Measurements from ENCODE around the gene RAD51. TPM values are rescaled to one million over a fixed set of nuclear protein-coding genes. Genes with fewer than 3 reads are reported as not detected.

The RAD51 gene
- total RNA-seq, 1 donor from 2014 or later = 48.1 TPM

DNA sequence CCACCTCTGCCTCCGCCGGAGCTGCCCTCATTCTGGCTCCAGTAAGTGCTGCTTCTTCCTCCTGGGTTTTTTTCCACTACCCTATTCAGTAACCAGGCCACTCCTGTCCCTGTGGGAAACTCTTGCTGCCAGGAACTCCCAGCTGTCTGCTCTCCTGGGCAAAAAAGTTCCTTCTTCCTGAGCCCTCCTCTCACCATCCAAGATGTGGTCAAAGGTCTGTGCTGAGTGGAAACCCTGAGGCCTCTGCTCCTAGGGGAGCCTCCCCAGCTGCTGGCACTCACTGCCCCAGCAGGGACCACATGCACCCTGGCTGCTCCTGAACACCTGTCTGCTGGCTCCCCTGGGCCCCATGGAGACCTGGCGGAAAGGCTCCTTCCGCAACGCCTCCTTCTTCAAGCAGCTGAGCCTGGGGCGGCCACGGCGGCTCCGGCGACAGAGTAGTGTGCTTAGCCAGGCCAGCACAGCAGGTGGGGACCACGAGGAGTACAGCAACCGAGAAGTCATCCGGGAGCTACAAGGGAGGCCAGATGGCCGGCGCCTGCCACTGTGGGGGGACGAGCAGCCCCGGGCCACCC, 75.3 kb downstream of the RAD51 start:
- Histone ChIP-seq H3K27ac (no peak overlapping the region), H3K27me3 (peaks cover 3% of the 10 kb centered on the region), H2AFZ (replicated peaks) (no peak overlapping the region), H3K4me2 (no peak overlapping the region), H3K9ac (no peak overlapping the region), H3K9me3 (ENCODE audit: low read depth) (no peaks in the 10 kb centered on the region), H3K36me3 (no peaks in the 10 kb centered on the region), H3F3A (ENCODE audit: low read depth) (peaks cover 12% of the 10 kb centered on the region), H3K4me1 (peaks cover 16% of the 10 kb centered on the region), H3K4me3 (no peak overlapping the region), H3K79me2 (ENCODE audit: low read depth) (no peaks in the 10 kb centered on the region), H4K20me1 (ENCODE audit: low read depth) (no peaks in the 10 kb centered on the region)
- Mint-ChIP-seq H3K4me1 (peaks cover 28% of the 10 kb centered on the region), H3K27me3 (ENCODE audit: insufficient read depth, low read depth) (peaks cover 7% of the 10 kb centered on the region), H3K4me3 (no peak overlapping the region), H3K9me3 (no peaks in the 10 kb centered on the region), H3K27ac (no peak overlapping the region), H3K36me3 (peaks cover 9% of the 10 kb centered on the region)
- TF ChIP-seq, protein P1, sequence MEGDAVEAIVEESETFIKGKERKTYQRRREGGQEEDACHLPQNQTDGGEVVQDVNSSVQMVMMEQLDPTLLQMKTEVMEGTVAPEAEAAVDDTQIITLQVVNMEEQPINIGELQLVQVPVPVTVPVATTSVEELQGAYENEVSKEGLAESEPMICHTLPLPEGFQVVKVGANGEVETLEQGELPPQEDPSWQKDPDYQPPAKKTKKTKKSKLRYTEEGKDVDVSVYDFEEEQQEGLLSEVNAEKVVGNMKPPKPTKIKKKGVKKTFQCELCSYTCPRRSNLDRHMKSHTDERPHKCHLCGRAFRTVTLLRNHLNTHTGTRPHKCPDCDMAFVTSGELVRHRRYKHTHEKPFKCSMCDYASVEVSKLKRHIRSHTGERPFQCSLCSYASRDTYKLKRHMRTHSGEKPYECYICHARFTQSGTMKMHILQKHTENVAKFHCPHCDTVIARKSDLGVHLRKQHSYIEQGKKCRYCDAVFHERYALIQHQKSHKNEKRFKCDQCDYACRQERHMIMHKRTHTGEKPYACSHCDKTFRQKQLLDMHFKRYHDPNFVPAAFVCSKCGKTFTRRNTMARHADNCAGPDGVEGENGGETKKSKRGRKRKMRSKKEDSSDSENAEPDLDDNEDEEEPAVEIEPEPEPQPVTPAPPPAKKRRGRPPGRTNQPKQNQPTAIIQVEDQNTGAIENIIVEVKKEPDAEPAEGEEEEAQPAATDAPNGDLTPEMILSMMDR (IDR thresholded peaks at IDR 0.05) = no peak
- TF ChIP-seq EZH2 (IDR thresholded peaks at IDR 0.05) = no peak
- TF ChIP-seq EZH2phosphoT487 (IDR thresholded peaks at IDR 0.05) = no peak
- DNase-seq (ENCODE audit: low spot score) = no peak

DNA sequence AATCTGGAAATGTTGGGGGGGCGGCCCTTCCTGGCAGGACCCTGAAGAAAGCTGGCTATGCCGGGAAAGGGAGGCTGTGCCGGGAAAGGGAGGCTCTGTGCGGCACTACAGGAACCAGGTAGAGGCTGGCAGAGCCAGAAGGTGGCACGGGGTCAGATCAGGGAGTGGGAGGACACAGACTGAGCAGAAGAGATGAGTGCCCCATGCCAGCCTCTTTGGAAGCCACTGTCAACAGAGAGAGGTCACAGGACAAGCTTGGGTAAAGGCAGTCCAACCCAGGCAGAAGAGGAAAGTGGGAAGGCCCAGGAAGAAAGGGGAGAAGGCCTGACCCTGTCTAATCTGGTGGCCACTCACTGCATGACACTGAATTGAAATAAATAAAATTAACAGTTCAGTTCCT, 76.3 kb downstream of the RAD51 start:
- Histone ChIP-seq H3K9me3 (ENCODE audit: low read depth) (no peaks in the 10 kb centered on the region), H3K79me2 (ENCODE audit: low read depth) (no peaks in the 10 kb centered on the region), H3K4me2 (no peak overlapping the region), H3F3A (ENCODE audit: low read depth) (peaks cover 2% of the 10 kb centered on the region), H3K4me3 (no peak overlapping the region), H3K27ac (no peak overlapping the region), H3K4me1 (peaks cover 6% of the 10 kb centered on the region), H3K27me3 (no peaks in the 10 kb centered on the region), H2AFZ (replicated peaks) (no peak overlapping the region), H4K20me1 (ENCODE audit: low read depth) (no peaks in the 10 kb centered on the region), H3K36me3 (no peaks in the 10 kb centered on the region), H3K9ac (no peak overlapping the region)
- peaks cover 18% of the 10 kb centered on the region for H3K4me1 Mint-ChIP-seq
- H3K4me3 Mint-ChIP-seq = no peak overlapping the region
- H3K27me3 Mint-ChIP-seq (ENCODE audit: insufficient read depth, low read depth) = peaks cover 3% of the 10 kb centered on the region
- TF ChIP-seq EZH2phosphoT487 (IDR thresholded peaks at IDR 0.05) = no peak
- TF ChIP-seq, protein P1 (IDR thresholded peaks at IDR 0.05) = no peak
- no peak for TF ChIP-seq EZH2 (IDR thresholded peaks at IDR 0.05)
- H3K9me3 Mint-ChIP-seq = no peaks in the 10 kb centered on the region
- DNase-seq (ENCODE audit: low spot score) = no peak
- peaks cover 9% of the 10 kb centered on the region for H3K36me3 Mint-ChIP-seq
- H3K27ac Mint-ChIP-seq = no peak overlapping the region

- no peak overlapping the region for H2AFZ ChIP-seq (replicated peaks)
- no peak overlapping the region for H3K4me3 ChIP-seq
- no peak overlapping the region for H3K27ac Mint-ChIP-seq
- no peaks in the 10 kb centered on the region for H3K4me1 ChIP-seq
- H3K4me1 Mint-ChIP-seq = peaks cover 12% of the 10 kb centered on the region
- peaks cover 3% of the 10 kb centered on the region for H3K27me3 Mint-ChIP-seq (ENCODE audit: insufficient read depth, low read depth)
- no peaks in the 10 kb centered on the region for H4K20me1 ChIP-seq (ENCODE audit: low read depth)
- no peaks in the 10 kb centered on the region for H3K79me2 ChIP-seq (ENCODE audit: low read depth)
- no peak overlapping the region for H3K9ac ChIP-seq
- H3K36me3 ChIP-seq = no peaks in the 10 kb centered on the region
- no peak for DNase-seq (ENCODE audit: low spot score)
- H3F3A ChIP-seq (ENCODE audit: low read depth) = no peaks in the 10 kb centered on the region
- TF ChIP-seq EZH2phosphoT487 (IDR thresholded peaks at IDR 0.05) = no peak
- TF ChIP-seq EZH2 (IDR thresholded peaks at IDR 0.05) = no peak
- TF ChIP-seq, protein P1 (IDR thresholded peaks at IDR 0.05) = no peak
- H3K4me3 Mint-ChIP-seq = no peak overlapping the region
- H3K9me3 ChIP-seq (ENCODE audit: low read depth) = no peaks in the 10 kb centered on the region
- peaks cover 15% of the 10 kb centered on the region for H3K36me3 Mint-ChIP-seq
- H3K4me2 ChIP-seq = no peak overlapping the region
- no peaks in the 10 kb centered on the region for H3K9me3 Mint-ChIP-seq
- H3K27me3 ChIP-seq = no peaks in the 10 kb centered on the region
- H3K27ac ChIP-seq = no peak overlapping the region
These were observed 77.0 kb downstream of the RAD51 start for GRCh38 chr15:40772014-40772413.

All from neural progenitor cell (in vitro differentiated cells).